AG08396 (cell line): ENCODE results near the gene BLOC1S3.

ENCODE experiments used
- DNase-seq: peaks from one replicate; pipeline ENCODE4 v3.0.0; 2012; ENCODE audit warnings: low spot score, mixed read lengths

Gene BLOC1S3

DNA sequence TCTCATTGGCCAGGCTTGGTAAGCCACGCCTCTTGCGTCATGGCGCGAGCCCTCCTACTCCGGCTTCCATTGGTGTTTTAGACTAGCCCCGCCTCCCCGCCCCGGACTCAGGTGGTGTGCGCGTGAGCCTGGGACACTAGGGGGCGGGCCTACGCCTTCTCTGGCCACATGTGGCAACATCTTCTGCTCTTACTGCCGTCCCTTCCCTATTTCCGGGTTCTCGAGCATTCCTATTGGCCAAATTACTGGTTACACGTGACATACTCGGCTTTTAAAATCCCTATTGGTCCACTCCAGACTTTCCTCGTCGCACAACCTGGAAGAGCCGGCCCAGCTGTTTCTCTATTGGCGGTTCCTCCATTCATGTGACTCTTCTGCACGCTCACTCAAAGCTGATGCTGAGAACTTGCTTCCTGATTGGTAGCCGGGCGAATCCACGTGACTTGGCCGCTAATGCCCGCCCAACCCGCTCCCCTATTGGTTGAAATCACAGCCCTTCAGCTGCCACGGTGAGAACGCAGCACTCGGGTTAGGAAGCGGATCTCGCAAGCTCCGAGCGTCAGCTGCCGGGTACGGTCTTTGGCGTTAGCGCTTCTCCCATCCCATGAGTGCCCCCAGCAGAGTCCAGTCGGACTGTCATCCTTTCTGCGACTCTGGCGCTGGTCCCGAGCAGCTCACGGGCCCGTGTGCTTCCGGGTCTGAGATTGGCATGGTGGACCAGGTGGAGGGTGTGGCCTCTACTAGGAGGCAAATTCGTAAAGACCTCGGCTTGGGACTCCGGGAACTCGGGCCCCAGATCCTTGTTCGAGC is at the start of gene BLOC1S3:
BLOC1S3 (plus strand) TSS at position 523 of the 810 bp plus-strand sequence. CDS start 513 bp downstream, outside the sequence.
- DNase-seq = peak; percentile 98

DNA sequence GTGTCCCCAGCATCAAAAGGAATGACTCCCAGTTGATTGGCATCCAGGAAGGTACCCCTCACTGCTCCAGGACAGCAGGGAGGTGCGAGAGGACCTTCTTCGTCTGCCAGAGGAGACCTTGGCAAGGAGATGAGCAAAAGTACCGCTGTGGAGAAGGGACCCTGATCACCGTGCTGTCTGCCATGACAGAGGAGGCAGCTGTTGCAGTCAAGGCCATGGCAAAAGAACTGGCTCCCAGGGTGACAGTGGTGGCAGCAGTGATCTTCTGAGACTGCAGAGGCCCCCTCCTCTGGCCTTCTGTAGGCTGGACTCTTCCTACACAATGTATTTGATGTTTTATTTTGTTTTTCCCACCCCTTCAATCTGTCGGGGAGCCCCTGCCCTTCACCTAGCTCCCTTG is 49.8 kb upstream of the BLOC1S3 start:
- DNase-seq = no peak

DNA sequence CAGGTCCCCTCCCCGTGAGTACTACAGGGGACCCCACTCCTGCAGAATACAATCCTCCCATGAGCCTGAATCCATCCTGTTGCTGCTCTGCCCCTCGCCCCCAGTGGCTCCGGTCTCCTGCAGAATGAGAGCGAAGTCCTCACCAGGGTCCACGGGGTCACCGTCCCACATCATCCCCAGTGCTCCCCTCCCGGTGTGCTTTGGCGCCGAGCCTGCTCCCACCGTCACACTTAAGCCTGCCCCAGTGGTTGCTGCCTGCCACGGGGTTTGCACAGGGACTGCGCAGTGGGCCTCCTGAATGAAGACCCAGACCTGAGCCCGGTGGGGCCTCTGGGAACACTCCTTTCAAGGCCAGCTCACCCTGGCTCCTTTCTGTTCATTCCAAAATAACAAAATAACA is 48.3 kb upstream of the BLOC1S3 start:
- DNase-seq = no peak

DNA sequence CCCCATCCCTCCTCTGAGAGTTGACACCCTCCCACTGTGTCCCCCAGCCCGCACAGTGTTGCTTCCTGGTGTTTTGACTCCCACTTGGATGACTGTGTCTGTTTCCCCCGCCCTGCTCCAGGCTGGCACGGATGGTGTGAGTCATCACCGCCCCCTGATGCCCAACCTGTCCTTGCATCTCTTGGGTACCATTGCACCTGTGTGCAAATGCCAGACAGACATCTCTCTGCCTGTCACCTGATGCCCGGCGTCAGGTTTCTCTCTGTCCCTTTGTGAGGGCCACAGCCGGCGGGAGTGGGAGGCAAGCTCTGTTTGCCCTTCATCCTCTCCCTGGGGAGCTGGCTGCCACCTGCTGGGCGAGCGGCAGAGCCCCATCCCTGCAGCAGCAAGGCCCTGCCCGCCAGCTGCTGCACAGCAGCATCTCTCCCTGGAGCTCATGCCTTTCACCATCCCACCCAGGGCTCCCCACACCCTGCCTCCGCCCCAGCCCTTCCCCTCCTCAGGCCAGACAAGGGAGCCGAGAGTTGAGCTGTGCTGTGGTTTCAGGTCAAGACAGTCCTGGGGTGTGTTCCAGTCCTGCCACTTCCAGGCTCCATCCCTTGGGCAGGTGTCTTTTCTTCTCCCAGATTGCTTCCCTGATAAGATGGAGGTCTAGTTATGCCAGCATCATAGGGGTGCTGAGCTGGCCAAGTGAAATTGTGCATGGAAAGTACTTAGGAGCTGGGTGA is 47.5 kb upstream of the BLOC1S3 start:
- DNase-seq = no peak

- DNase-seq = no peak
These were observed 44.9 kb upstream of the BLOC1S3 start for GRCh38 chr19:45133661-45134060.

- no peak for DNase-seq
These were observed 43.3 kb upstream of the BLOC1S3 start for GRCh38 chr19:45135176-45135885.

GRCh38 chr19:45136507-45137178 is 41.9 kb upstream of the BLOC1S3 start:
- no peak for DNase-seq

DNA sequence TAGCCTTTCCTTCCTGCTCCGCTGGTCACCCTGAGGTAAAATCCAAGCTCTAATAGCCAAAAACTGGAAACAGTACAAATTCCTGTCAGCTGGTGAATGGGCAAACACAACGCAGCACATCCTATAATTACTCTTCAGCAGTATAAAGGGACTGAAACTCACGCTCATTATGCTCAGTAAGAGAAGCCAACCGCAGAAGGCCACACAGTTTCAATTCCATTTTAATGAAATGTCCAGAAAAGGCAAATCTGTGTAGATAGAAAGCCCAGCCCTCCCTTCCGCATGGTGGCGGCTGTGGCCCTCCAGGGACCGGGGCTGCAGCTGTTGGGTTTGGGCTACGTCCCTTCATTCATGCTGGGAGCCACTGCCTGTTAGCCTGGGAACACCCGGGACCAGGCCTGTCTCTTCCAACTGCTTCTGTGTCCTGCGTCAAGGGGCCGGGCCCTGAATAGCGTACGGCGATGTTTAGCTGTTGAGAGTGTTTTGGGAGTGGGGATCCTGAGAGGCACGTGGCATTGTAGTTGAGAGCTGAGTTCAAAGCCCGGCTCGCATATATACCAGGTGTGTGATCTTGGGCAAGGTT is 41.3 kb upstream of the BLOC1S3 start:
- no peak for DNase-seq

GRCh38 chr19:45138303-45138751 is 40.3 kb upstream of the BLOC1S3 start:
- no peak for DNase-seq

DNA sequence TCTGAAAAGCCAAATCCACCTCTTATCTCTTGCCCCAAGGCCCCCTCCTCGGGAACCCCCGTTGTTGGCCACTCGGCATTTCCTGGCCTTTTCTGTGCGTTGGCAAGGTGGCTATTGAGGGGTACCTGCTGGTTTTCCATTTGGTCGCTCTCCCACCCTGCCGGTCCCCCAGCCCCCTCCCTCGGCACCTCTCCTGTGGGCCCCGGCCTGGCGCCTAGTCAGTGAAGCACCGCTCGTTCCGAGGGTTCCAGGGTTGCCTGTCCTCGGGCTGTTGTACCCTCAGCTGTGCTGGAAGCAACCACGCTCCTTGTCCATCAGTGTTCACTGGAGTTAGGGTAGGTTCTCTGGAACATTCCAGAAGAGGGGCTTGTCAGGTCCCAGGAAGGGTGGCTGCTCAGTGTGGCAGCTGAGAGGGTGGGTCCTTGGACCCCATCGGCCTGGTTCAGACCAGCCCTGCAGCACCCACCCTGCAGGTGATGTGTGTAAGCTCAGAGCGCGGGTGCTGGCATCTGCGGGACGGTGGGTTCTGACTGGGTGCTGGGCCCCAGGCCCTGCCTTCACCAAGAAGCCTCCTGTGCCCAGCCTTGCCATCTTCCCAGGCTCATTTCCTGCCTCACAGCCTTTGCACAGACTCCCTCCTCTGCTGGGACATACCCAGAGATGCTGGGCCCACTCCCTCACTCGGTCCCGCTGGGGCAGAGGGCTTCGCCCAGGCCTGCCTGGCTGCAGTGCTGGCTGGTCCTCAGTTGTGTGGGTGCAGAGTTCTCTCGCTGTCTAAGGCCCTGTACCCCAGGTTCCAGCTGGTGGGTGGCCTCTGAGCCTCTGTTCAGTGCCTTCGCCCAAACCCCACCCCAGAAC is 39.1 kb upstream of the BLOC1S3 start:
- no peak for DNase-seq

GRCh38 chr19:45140144-45140503 is 38.5 kb upstream of the BLOC1S3 start:
- DNase-seq = no peak

DNA sequence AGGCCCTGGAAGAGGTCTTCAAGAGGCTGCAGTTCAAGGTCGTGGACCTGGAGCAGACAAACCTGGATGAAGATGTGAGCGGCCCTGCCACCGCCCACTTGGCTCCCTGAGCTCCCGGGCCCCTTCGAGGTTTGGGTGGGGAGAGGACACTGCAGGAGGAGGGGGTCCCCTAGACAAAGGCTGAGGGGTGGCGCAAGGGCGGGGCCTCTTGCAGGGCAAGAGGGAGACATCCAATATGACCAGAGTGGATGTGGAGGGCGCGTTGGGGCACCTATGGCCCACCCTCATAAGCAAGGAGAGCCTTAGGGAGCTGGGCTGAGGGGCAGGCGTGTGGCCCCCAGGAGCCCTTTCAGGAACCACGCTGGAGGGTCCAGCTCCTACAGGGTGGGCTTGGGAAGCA is 38.1 kb upstream of the BLOC1S3 start:
- DNase-seq = no peak

DNA sequence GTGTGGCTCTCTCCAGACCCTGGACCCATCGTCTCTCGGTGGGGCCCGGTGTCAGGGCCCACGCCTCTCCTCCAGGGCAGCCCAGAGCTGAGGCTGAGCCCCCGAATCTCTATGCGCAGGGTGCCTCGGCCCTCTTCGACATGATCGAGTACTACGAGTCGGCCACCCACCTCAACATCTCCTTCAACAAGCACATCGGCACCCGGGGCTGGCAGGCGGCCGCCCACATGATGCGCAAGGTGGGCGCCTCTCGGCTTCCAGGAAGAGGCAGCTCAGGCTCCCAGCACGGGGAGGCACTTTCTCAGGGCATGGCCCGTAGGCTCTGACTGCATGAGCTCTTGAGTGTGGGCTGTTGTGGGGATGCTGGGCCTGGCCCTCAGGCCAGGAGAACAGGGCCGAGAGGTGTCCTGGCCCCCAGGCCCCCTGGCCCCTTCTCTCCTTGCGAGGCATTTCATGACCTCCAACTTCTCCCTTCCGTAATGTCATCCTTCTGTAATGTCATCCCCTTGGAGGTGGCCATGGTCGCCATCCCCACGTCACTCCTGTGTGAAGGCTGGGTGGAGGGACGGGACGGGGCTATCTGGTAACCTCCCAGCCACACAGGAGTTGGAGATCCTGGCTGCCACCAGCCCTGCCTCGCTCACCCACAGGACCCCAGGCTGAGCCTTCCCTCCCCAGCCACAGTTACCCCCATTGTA is 37.2 kb upstream of the BLOC1S3 start:
- DNase-seq = no peak

- DNase-seq = no peak
These were observed 36.4 kb upstream of the BLOC1S3 start for GRCh38 chr19:45142016-45142725.

DNA sequence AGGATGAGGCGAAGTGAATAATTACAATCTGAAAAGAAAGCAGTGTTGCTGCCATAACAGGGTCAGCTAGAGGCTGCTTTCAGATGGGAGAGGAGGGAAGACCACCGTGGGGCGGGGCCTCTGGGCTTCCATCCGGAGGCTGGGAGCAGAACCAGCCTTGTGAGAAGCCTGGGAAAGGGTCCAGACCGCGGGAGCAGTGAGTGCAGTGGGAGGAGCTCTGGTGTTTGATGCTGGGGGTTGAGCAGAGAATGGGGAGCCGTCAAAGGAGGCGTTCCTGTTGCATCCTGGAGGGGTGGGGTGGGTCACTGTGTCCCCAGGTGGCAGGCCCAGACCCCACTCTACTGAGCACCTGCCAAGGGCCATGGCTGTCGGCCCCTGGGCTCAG is 35.9 kb upstream of the BLOC1S3 start:
- no peak for DNase-seq

DNA sequence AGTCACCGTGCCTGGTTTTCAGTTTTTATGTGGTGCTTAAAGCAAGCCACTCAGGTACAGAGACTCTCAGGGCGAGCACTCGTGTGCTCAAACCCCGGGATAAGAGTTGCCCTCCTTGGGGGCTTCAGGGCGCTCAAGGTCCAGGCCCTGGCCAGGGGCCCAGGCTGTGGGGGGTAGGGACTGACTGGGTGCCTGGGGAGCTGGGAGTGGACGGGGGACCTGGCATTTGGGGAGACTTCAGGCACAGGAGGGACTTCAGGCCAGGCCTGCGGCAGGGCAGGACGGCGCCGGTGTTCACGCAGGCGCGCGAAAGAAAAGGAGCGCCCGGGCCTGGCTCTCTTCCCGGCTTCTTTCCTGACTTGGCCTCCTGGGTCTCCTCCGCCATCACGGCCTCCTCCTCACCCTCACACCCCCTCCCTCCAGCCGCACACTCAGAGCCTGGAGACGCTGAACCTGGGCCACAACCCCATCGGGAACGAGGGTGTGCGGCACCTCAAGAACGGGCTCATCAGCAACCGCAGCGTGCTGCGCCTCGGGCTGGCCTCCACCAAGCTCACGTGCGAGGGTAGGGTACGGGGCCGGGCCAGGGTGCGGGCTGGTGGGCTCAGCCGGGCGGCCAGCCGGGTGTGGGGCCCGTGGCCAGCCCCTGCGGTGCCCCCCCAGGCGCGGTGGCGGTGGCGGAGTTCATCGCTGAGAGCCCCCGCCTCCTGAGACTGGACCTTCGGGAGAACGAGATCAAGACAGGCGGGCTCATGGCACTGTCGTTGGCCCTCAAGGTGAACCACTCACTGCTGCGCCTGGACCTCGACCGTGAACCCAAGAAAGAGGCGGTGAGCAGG is 33.9 kb upstream of the BLOC1S3 start:
- DNase-seq = no peak

DNA sequence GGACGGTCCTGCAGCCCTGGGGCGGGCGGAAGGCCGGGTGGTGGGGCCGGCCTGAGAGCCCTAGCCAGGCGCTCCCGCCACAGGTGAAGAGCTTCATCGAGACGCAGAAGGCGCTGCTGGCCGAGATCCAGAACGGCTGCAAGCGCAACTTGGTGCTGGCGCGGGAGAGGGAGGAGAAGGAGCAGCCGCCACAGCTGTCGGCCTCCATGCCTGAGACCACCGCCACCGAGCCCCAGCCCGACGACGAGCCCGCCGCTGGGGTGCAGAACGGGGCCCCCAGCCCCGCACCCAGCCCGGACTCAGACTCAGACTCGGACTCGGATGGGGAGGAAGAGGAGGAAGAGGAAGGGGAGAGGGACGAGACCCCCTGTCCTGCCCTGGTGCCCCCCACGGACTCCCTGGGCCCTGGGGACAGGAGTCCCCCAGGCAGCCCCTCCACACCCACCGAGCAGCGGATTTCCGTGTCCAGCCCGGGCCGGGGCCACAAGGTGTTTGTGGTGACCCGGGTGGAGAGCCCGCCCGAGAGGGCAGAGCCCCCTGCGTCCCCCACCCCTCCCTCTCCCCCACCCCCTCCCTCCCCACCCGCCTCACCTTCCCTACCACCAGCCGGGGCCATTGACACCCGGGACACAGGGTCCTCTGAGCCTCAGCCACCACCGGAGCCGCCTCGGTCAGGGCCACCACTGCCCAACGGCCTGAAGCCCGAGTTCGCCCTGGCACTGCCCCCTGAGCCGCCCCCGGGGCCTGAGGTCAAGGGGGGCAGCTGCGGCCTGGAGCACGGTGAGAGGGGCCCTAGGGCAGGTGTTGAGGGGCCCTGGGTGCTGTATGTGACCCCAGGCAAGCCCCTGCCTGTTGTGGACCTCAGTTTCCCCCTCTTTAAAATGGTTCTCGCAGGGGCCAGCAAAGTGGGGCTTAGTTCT is 33.1 kb upstream of the BLOC1S3 start:
- DNase-seq = no peak

GRCh38 chr19:45146251-45146650 is 32.3 kb upstream of the BLOC1S3 start:
- DNase-seq = no peak
